DOHH2 (cell line): Measurements from ENCODE around the gene STIM2.
"Not testable (repeated sequence)": the region's sequence is repeated elsewhere in the genome, so short reads cannot be mapped to it uniquely, and the experiment has no call there.

Source experiments
- H3F3A ChIP-seq: fragments of 200-600 bp; sonication (generic), shearing (Covaris generic); 2 replicates; pipeline ENCODE4 v1.6.0; 2016; ENCODE audit warnings: antibody characterized with exemption, mild to moderate bottlenecking; ENCODE audit not compliant: control insufficient read depth, insufficient read depth
- H3K27ac ChIP-seq: fragments of 200-600 bp; sonication (generic); 2 replicates; pipeline ENCODE4 v1.5.1; 2014; ENCODE audit warnings: low read depth, mild to moderate bottlenecking, low read length, moderate library complexity
- H3K27me3 ChIP-seq: fragments of 200-600 bp; sonication (generic); 2 replicates; pipeline ENCODE4 v1.6.1; 2014; ENCODE audit warnings: mild to moderate bottlenecking, low read length, mixed read lengths; ENCODE audit not compliant: control insufficient read depth
- H3K36me3 ChIP-seq: fragments of 200-600 bp; sonication (generic); 2 replicates; pipeline ENCODE4 v1.6.1; 2014; ENCODE audit warnings: mild to moderate bottlenecking, low read length, moderate library complexity, mixed read lengths; ENCODE audit not compliant: control insufficient read depth
- H3K4me1 ChIP-seq: fragments of 200-600 bp; sonication (generic); 2 replicates; pipeline ENCODE4 v1.6.1; 2014; ENCODE audit warnings: mild to moderate bottlenecking, low read length, mixed read lengths; ENCODE audit not compliant: control insufficient read depth
- H3K4me2 ChIP-seq: fragments of 200-600 bp; sonication (generic); 2 replicates; pipeline ENCODE4 v1.6.0; 2014; ENCODE audit warnings: mild to moderate bottlenecking, low read length, moderate library complexity
- H3K4me3 ChIP-seq: fragments of 200-600 bp; sonication (generic); 2 replicates; pipeline ENCODE4 v1.5.1; 2014; ENCODE audit warnings: mild to moderate bottlenecking, low read length, mixed read lengths
- H3K79me2 ChIP-seq: fragments of 200-600 bp; sonication (generic); 2 replicates; pipeline ENCODE4 v1.6.1; 2014; ENCODE audit warnings: mild to moderate bottlenecking, low read length, mixed read lengths; ENCODE audit not compliant: control insufficient read depth
- H3K9me2 ChIP-seq: fragments of 200-600 bp; sonication (generic); replicated peaks from 2 replicates; pipeline ENCODE4 v1.6.1; 2014; ENCODE audit warnings: mild to moderate bottlenecking, low read length, mixed read lengths; ENCODE audit not compliant: control insufficient read depth
- H3K9me3 ChIP-seq: fragments of 200-600 bp; sonication (generic); 2 replicates; pipeline ENCODE4 v1.6.1; 2014; ENCODE audit warnings: antibody characterized with exemption, low read length, mixed read lengths; ENCODE audit not compliant: control insufficient read depth, insufficient read depth
- H4K20me1 ChIP-seq: fragments of 200-600 bp; sonication (generic); 2 replicates; pipeline ENCODE4 v1.6.0; 2014; ENCODE audit warnings: low read depth, mild to moderate bottlenecking, antibody characterized with exemption, low read length, moderate library complexity; ENCODE audit not compliant: control insufficient read depth, insufficient read depth
- CTCF ChIP-seq: fragments of 200-600 bp; sonication (generic); IDR thresholded peaks from one replicate; pipeline ENCODE4 v1.5.1; 2014; ENCODE audit warnings: antibody characterized with exemption, mild to moderate bottlenecking, low read depth, low read length; ENCODE audit not compliant: poor library complexity, severe bottlenecking
- EZH2phosphoT487 ChIP-seq: fragments of 200-600 bp; sonication (generic); IDR thresholded peaks from 2 replicates; pipeline ENCODE4 v1.6.1; 2017; ENCODE audit warnings: borderline replicate concordance, mild to moderate bottlenecking, antibody characterized with exemption, low read length, moderate library complexity, mixed read lengths

STIM2 gene

GRCh38 chr4:27027428-27027827 lies 166.8 kb downstream of the STIM2 start:
- Histone ChIP-seq H3K4me1 (no peaks in the 10 kb centered on the region), H3K9me2 (no peaks in the 10 kb centered on the region), H3K36me3 (peaks cover 7% of the 10 kb centered on the region), H4K20me1 (no peaks in the 10 kb centered on the region), H3F3A (no peaks in the 10 kb centered on the region; the same call in 1 of the 2 replicates), H3K27ac (no peak overlapping the region), H3K27me3 (no peaks in the 10 kb centered on the region), H3K9me3 (no peaks in the 10 kb centered on the region), H3K4me3 (no peak overlapping the region), H3K4me2 (no peak overlapping the region), H3K79me2 (no peaks in the 10 kb centered on the region)
- no peak for TF ChIP-seq EZH2phosphoT487
- TF ChIP-seq CTCF, result no peak

- H3K27me3 ChIP-seq, H3K4me2 ChIP-seq, H4K20me1 ChIP-seq, H3K4me3 ChIP-seq, H3K9me2 ChIP-seq, H3K36me3 ChIP-seq, H3K9me3 ChIP-seq, H3K27ac ChIP-seq, H3K4me1 ChIP-seq, H3K79me2 ChIP-seq, H3F3A ChIP-seq: not testable (repeated sequence)
These were observed 174.5 kb downstream of the STIM2 start for GRCh38 chr4:27035127-27035526.

- no peak overlapping the region for H3K4me2 ChIP-seq
- no peaks in the 10 kb centered on the region for H4K20me1 ChIP-seq
- no peaks in the 10 kb centered on the region; the same call in 1 of the 2 replicates for H3K9me3 ChIP-seq
- H3K36me3 ChIP-seq, result no peaks in the 10 kb centered on the region
- peaks cover 18% of the 10 kb centered on the region for H3K27me3 ChIP-seq
- H3K4me1 ChIP-seq, result peaks cover 4% of the 10 kb centered on the region; the same call in 1 of the 2 replicates
- H3K27ac ChIP-seq, result no peak overlapping the region
- H3K9me2 ChIP-seq, result no peaks in the 10 kb centered on the region
- H3K4me3 ChIP-seq, result no peak overlapping the region
- H3K79me2 ChIP-seq, result no peaks in the 10 kb centered on the region
- TF ChIP-seq EZH2phosphoT487 (no peak), CTCF (no peak)
- no peaks in the 10 kb centered on the region for H3F3A ChIP-seq
These were observed 179.7 kb downstream of the STIM2 start for GRCh38 chr4:27040356-27040755.

- no peak for TF ChIP-seq EZH2phosphoT487
- Histone ChIP-seq H3K4me1 (peaks cover 4% of the 10 kb centered on the region; the same call in 1 of the 2 replicates), H3K4me3 (no peak overlapping the region), H3K36me3 (no peaks in the 10 kb centered on the region), H3K9me3 (no peaks in the 10 kb centered on the region; the same call in 1 of the 2 replicates), H4K20me1 (no peaks in the 10 kb centered on the region), H3K27ac (no peak overlapping the region), H3K9me2 (no peaks in the 10 kb centered on the region), H3K27me3 (peaks cover 18% of the 10 kb centered on the region), H3K79me2 (no peaks in the 10 kb centered on the region), H3K4me2 (no peak overlapping the region), H3F3A (no peaks in the 10 kb centered on the region)
These were observed 181.8 kb downstream of the STIM2 start for GRCh38 chr4:27042411-27042810.
